ENCODE data around the gene PLXNB2.

DNA sequence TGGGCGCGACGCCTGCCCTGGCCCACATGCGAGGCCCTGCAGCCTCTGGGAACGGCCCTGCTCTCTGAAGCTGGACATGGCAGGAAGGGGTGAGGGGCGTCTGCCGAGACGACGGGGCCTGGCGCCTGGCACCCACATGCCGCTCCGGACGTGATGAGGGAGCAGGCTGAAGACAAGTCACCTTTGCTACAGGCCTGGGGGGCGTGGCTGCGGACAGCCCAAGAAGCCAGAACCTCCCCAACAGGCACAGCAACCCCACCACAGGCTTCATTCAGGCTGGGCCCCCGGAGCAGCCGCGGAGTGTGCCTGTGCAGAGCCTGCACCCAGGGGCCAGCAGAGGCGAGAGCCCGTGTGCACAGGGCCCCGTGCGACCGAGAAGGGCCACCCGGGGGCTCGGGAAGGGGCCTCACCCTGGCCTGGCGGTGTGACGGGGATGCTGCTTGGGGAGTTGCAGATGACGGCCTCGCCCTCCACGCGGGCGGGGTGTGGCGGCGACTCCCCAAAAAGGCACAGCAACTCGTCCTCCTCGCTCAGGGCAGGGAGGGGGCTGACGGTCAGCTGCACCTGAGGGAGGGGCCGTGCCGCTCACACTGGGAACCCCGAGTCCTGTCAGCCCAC, 20.6 kb downstream of the PLXNB2 start:
- TF ChIP-seq, protein P1, sequence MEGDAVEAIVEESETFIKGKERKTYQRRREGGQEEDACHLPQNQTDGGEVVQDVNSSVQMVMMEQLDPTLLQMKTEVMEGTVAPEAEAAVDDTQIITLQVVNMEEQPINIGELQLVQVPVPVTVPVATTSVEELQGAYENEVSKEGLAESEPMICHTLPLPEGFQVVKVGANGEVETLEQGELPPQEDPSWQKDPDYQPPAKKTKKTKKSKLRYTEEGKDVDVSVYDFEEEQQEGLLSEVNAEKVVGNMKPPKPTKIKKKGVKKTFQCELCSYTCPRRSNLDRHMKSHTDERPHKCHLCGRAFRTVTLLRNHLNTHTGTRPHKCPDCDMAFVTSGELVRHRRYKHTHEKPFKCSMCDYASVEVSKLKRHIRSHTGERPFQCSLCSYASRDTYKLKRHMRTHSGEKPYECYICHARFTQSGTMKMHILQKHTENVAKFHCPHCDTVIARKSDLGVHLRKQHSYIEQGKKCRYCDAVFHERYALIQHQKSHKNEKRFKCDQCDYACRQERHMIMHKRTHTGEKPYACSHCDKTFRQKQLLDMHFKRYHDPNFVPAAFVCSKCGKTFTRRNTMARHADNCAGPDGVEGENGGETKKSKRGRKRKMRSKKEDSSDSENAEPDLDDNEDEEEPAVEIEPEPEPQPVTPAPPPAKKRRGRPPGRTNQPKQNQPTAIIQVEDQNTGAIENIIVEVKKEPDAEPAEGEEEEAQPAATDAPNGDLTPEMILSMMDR (IDR thresholded peaks at IDR 0.05; ENCODE audit: poor library complexity, severe bottlenecking): no peak
- no peak for TF ChIP-seq SMC3 (conservative IDR thresholded peaks at IDR 0.05; ENCODE audit: poor library complexity)
- no peak for TF ChIP-seq EP300 (conservative IDR thresholded peaks at IDR 0.05; ENCODE audit: poor library complexity, severe bottlenecking)
- TF ChIP-seq EZH2 (IDR thresholded peaks at IDR 0.05; ENCODE audit: borderline replicate concordance, insufficient read depth, low read length, poor library complexity, severe bottlenecking): no peak

Measured in neural cell (in vitro differentiated cells).